Tibial nerve (tissue), 4 donors: ENCODE results near the gene NCBP2.

ENCODE experiments used
- EP300 ChIP-seq, 2 donors: sonication (generic); formaldehyde crosslinking; IDR thresholded peaks; one replicate each; pipeline ENCODE4 v1.6.1; 2017; ENCODE audit warnings: antibody characterized with exemption in 2 of 2, mild to moderate bottlenecking in 1 of 2
- POLR2A ChIP-seq, 2 donors: fragments of 450-650 bp; IDR thresholded peaks; one replicate each; pipeline ENCODE4 v1.6.1; 2017; ENCODE audit warnings: antibody characterized with exemption in 2 of 2, mild to moderate bottlenecking in 2 of 2, moderate library complexity in 2 of 2
- TF ChIP-seq, protein P1 (sequence below), 5 experiments: fragments of 200-600 bp in 3 of 5; fragments of 450-650 bp in 2 of 5; sonication (generic) in 3 of 5; IDR thresholded peaks; one replicate each; pipeline ENCODE4 v1.5.1; 2016 to 2019; ENCODE audit warnings: antibody characterized with exemption in 5 of 5, mild to moderate bottlenecking in 3 of 5, moderate library complexity in 2 of 5

DNA sequence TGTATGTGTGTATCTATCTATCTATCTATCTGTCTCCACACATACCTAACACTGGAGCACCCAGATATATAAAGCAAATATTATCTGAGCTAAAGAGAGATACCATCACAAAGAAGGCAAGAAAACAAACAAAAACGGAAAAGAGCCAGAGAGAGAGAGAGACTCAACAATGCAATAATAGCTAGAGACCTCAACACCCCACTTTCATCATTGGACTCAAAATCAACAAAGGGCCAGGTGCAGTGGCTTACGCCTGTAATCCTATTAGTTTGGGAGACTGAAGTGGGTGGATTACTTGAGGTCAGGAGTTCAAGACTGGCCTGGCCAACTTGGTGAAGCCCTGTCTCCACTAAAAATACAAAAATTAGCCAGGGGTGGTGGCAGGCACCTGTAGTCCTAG lies 23.4 kb downstream of the NCBP2 start:
- TF ChIP-seq, protein P1, sequence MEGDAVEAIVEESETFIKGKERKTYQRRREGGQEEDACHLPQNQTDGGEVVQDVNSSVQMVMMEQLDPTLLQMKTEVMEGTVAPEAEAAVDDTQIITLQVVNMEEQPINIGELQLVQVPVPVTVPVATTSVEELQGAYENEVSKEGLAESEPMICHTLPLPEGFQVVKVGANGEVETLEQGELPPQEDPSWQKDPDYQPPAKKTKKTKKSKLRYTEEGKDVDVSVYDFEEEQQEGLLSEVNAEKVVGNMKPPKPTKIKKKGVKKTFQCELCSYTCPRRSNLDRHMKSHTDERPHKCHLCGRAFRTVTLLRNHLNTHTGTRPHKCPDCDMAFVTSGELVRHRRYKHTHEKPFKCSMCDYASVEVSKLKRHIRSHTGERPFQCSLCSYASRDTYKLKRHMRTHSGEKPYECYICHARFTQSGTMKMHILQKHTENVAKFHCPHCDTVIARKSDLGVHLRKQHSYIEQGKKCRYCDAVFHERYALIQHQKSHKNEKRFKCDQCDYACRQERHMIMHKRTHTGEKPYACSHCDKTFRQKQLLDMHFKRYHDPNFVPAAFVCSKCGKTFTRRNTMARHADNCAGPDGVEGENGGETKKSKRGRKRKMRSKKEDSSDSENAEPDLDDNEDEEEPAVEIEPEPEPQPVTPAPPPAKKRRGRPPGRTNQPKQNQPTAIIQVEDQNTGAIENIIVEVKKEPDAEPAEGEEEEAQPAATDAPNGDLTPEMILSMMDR (IDR thresholded peaks at IDR 0.05): no peak
- TF ChIP-seq POLR2A (IDR thresholded peaks at IDR 0.05) (no peak), EP300 (IDR thresholded peaks at IDR 0.05) (no peak)
